NCI-H524 treated with DMSO at 0.1 percent for 48 hours (cell line): ENCODE results near the gene SALL1.

Source experiments
- DNase-seq: peaks from one replicate; lab custom pipeline; 2025; lab: John Stamatoyannopoulos, UW

The SALL1 gene

DNA sequence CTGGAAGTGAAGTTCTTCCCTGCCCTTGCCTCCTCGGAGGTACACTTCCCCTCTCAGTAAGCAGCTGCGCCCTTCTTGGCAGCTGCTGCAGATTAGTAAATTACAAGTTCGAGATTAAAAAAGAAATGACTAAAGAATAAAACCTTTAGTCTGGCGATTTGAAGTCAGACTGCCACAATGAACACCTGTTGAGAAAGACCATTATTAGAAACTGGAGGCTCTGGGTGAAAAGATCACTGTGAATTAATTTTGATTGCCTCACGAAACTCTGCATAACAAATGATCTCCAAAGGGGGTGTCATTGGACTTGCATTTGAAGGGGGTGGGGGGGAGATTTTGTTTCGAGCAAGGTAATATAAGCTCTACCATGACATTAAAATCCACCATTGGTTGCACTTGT, 39.3 kb downstream of the SALL1 start:
- DNase-seq = no peak

GRCh38 chr16:51110700-51111157, 40.3 kb downstream of the SALL1 start:
- no peak for DNase-seq

- DNase-seq = no peak
These were observed 41.9 kb downstream of the SALL1 start for GRCh38 chr16:51109173-51109572.

- DNase-seq = no peak
These were observed 43.3 kb downstream of the SALL1 start for GRCh38 chr16:51107742-51108141.

- no peak for DNase-seq
These were observed 44.5 kb downstream of the SALL1 start for GRCh38 chr16:51106535-51106934.

DNA sequence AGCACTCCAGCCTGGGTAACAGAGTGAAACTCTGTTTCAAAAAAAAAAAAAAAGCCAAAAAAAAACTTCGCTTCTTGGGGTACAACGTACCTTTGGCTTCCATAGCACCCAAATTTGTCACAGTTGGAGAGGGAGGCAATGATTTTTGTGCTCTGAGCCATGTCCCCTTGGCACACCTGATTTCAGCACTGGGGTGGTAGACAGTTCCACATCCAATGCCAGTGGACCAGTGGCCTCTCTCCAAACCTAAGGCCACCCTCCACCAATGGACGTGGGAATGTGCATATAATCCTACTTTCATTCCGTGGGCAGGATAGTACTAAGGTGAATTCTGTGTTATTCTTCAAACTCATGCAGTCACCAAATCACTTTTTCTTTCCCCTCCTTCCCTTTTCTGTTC, 47.5 kb downstream of the SALL1 start:
- no peak for DNase-seq

DNA sequence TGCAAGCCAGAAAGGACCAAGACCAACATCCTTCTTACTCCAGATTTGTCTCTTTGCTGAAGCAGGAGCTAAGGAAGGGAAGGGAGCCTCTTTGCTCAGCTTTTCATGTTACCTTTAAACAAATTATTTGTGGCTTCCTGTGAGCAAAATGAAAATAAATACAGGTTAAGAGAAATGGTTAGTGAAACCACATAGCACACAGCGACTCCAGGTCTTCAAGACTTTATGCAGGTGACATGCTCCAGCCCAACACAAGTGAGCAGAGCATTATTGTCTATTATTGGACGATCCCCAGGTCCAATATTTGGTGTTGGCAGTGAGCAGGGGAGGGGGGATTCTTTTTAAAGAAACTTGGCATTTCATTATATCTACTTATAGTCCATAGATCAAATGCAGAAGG, 53.3 kb downstream of the SALL1 start:
- no peak for DNase-seq

- no peak for DNase-seq
These were observed 55.0 kb downstream of the SALL1 start for GRCh38 chr16:51095890-51096626.

- no peak for DNase-seq
These were observed 55.8 kb downstream of the SALL1 start for GRCh38 chr16:51095084-51095881.

DNA sequence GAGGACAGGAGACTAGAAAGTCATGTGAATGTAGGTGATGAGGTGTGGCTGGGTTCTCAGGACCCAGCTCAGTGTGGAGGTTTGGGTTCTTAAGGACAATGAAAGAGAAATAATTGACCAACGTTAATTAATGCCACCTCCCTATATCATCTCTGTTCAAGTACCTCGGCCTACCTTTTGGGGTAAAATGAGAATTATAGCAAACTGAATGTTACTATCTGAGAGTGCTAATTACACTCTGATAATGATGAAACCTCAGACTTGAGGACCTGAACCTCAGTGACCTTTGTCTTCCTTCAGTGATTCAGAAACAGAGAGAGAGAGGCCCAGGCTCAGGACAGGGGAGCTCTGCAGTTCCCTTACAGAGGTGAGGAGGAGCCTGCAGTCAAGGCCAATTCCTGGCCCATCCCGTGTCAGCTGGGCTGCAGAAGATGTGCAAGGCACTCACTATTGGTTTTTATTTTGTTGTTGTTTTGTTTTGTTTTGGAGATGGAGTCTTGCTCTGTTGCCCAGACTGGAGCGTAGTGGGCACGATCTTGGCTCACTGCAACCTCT, 57.3 kb downstream of the SALL1 start:
- DNase-seq = no peak
